Measurements from ENCODE around the gene TCERG1. TPM values are rescaled to one million over a fixed set of nuclear protein-coding genes. Genes with fewer than 3 reads are reported as not detected.
"Not testable (repeated sequence)": the region's sequence is repeated elsewhere in the genome, so short reads cannot be mapped to it uniquely, and the experiment has no call there.

TCERG1 gene
- total RNA-seq, 2 experiments from 2014 or later: 119 TPM

DNA sequence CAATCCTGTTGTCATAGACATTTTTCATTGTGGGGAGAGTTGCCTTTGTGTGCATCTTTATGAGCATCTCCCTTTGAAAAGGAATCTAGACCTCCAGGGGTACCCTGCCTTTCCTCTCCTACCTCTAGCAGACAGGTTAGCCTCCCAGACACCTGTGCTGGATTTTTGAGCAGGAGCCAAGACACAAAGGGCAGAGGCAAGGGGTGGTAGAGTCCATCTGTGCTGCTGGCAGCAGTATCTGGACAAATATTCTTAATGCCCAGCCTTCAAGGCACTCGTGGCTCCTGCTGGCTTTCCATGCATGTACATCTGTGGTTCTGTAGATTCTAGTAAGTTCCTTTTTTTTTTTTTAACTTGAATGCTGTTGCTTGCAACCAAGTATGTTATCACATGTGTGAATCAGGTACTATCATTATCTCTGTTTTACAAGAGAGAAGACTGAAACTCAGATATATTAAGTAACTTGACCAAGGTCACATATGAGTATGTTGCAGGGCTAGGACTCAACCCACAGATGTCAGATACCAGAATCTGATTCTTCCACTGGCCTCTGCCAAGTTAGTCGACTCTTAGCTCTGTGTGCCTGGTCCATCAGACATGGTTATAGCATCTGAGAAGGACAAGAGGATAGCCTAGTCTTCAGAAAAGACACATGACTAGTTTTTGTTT, 101.8 kb downstream of the TCERG1 start:
- POLR2A ChIA-PET: no interaction called here
- CTCF ChIA-PET: interaction anchor here (0.6 to 1.5 kb wide), 3 partner anchors 14 to 640 kb away, joined by 3 to 5 read pairs (median 3); no protein-coding TSS in a partner anchor

DNA sequence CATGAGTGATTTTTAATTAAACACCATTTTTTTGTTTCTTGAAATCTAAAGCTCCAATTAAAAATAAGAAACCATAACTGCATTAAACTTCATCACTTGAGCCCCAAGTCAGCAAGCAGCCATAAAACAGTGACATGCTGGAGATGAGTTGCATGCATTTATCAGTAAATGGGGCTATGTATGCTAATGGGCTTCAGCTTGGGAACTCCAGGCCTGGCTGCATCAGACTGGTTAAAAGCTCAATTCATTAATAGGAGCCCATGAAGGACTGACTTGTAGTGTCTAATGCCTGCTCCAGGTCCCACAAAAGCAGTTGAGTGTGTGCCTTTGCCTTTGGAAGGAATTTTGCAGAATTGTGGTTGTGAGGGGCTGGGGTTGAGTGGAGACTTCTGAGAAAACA, 102.5 kb downstream of the TCERG1 start:
- POLR2A ChIA-PET: no interaction called here
- CTCF ChIA-PET: interaction anchor here (1.0 to 1.5 kb wide), 2 partner anchors 17 to 639 kb away, joined by 3 read pairs; no protein-coding TSS in a partner anchor

DNA sequence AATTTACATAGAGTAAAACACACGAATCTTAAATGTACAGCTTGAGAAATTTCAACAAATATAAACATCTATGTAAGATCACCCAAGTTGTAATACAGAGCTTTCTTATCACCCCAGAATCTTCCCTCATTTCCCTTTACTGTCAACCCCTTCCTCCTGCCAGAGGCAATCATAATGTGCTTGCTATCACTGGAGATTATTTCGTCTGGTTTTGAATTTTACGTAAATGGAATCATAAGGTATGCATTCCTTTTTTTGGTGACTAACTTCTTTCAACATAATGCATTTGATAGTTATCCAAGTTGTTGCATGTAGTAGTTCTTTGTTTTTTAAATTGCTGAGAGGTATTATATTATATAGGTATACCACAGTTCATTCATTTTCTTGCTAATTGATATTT, 106.3 kb downstream of the TCERG1 start:
- POLR2A ChIA-PET: no interaction called here
- CTCF ChIA-PET: no interaction called here

DNA sequence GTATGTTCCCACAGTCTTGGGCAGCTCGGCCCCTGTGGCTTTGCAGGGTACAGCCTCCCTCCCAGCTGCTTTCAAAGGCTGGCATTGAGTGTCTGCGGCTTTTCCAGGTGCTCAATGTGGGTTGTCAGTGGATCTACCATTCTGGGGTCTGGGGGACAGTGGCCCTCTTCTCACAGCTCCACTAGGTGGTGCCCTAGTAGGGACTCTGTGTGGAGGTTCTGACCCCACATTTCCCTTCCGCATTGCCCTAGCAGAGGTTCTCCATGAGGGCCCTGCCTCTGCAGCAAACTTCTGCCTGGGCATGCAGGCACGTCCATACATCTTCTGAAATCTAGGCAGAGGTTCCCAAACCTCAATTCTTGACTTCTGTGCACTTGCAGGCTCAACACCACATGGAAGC, 109.8 kb downstream of the TCERG1 start:
- POLR2A ChIA-PET: not testable (repeated sequence)
- CTCF ChIA-PET: interaction anchor here (0.8 kb wide), 1 partner anchor 9 kb away, joined by 3 read pairs; no protein-coding TSS in a partner anchor

DNA sequence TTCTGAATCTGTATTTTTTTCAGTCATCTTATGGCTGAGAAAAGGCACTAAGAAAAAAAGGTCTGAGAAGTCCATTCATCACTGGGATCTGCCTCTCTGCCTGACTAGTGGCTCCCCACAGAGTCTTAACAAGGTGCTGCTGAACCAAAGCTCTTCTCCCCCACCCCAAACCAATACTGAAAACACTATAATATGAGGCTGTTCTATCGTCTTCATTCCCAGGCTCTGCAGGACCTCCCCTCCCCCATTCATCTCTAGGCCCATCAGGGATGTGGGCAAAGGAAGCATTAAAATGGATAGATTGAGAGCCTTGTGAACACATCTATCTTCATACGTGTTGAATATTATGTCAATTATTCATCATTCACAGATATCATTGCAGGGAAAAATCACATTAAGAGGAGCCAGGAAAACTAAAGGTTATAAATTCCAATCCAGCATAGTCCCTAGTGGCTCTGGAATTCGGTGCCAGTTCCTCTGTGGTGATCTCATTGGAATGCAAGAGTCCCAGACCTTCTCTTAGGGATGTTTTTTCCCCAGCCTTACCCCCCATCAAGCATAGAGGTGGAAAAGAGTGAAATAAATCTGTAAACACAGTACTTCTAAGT, 113.2 kb downstream of the TCERG1 start:
- CTCF ChIA-PET: no interaction called here
- POLR2A ChIA-PET: no interaction called here

Other genes starting within 250 kb of the TCERG1 start
- 10 to 100 TPM; 33.0 TPM for gene RBM27, start 243.7 kb upstream of the TCERG1 start, total RNA-seq
- gene POU4F3, start 108.5 kb upstream of the TCERG1 start, total RNA-seq: under 1 TPM in 1 of 2 experiments, not detected in 1; 0.08 TPM
- not detected for gene GPR151, start 68.9 kb downstream of the TCERG1 start, total RNA-seq